Mesenchymal stem cell (in vitro differentiated cells and primary cell): ENCODE data around the gene ACKR3.

ENCODE experiments used
- DNase-seq: peaks from one replicate; pipeline ENCODE4 v3.0.0-alpha.2; 2013
- H2AFZ ChIP-seq: one replicate; pipeline ENCODE4 v1.6.1; 2013; ENCODE audit warnings: low read depth, mild to moderate bottlenecking, control low read depth, inconsistent platforms, low read length, moderate library complexity
- H2AK5ac ChIP-seq: 2 replicates; pipeline ENCODE4 v1.6.1; 2013; ENCODE audit warnings: low read length, moderate library complexity, mild to moderate bottlenecking, inconsistent platforms; ENCODE audit not compliant: severe bottlenecking
- H2BK120ac ChIP-seq: one replicate; pipeline ENCODE4 v1.6.1; 2013; ENCODE audit warnings: low read depth, mild to moderate bottlenecking, inconsistent platforms, low read length, moderate library complexity
- H2BK12ac ChIP-seq, 2 experiments: one replicate each; pipeline ENCODE4 v1.6.1; 2013; ENCODE audit warnings: inconsistent platforms in 2 of 2, low read length in 2 of 2, mild to moderate bottlenecking in 2 of 2, moderate library complexity in 2 of 2, control low read depth in 1 of 2
- H2BK15ac ChIP-seq: one replicate; pipeline ENCODE4 v1.6.1; 2013; ENCODE audit warnings: mild to moderate bottlenecking, low read depth, inconsistent platforms; ENCODE audit not compliant: poor library complexity, severe bottlenecking
- H2BK5ac ChIP-seq: 2 replicates; pipeline ENCODE4 v1.6.1; 2013; ENCODE audit warnings: low read depth, mild to moderate bottlenecking, low read length, control low read depth, inconsistent platforms; ENCODE audit not compliant: poor library complexity, severe bottlenecking
- H3K14ac ChIP-seq, 2 experiments: one replicate each; pipeline ENCODE4 v1.6.1; 2013; ENCODE audit warnings: inconsistent platforms in 2 of 2, low read length in 2 of 2, control low read depth in 1 of 2, mild to moderate bottlenecking in 1 of 2, moderate library complexity in 1 of 2
- H3K18ac ChIP-seq, 2 experiments: one replicate each; pipeline ENCODE4 v1.6.1; 2013; ENCODE audit warnings: inconsistent platforms in 2 of 2, low read length in 2 of 2, control low read depth in 1 of 2, low read depth in 1 of 2, mild to moderate bottlenecking in 1 of 2
- H3K23ac ChIP-seq, 2 experiments: one replicate each; pipeline ENCODE4 v1.6.1; 2013; ENCODE audit warnings: inconsistent platforms in 2 of 2, low read length in 2 of 2, mild to moderate bottlenecking in 2 of 2, moderate library complexity in 2 of 2, control low read depth in 1 of 2
- H3K27ac ChIP-seq: 2 replicates; pipeline ENCODE4 v1.5.1; 2013; ENCODE audit warnings: mild to moderate bottlenecking, moderate library complexity, low read length, control low read depth, inconsistent platforms; ENCODE audit not compliant: poor library complexity, severe bottlenecking
- H3K27me3 ChIP-seq, 2 experiments: 2 replicates each; pipeline versions ENCODE4 v1.6.1 to v1.7.0; 2013; ENCODE audit warnings: low read length in 2 of 2, mild to moderate bottlenecking in 2 of 2, moderate library complexity in 2 of 2, control low read depth in 1 of 2, inconsistent platforms in 1 of 2; ENCODE audit not compliant: control insufficient read depth in 1 of 2, insufficient read depth in 1 of 2
- H3K36me3 ChIP-seq, 2 experiments: 2 replicates each; pipeline versions ENCODE4 v1.6.1 to v1.7.0; 2013; ENCODE audit warnings: low read length in 2 of 2, control low read depth in 1 of 2, inconsistent platforms in 1 of 2, low read depth in 1 of 2, mild to moderate bottlenecking in 1 of 2; ENCODE audit not compliant: insufficient read depth in 2 of 2, control insufficient read depth in 1 of 2
- H3K4ac ChIP-seq, 2 experiments: one replicate each; pipeline ENCODE4 v1.6.1; 2013; ENCODE audit warnings: inconsistent platforms in 2 of 2, low read length in 2 of 2, mild to moderate bottlenecking in 2 of 2, moderate library complexity in 2 of 2, control low read depth in 1 of 2, low read depth in 1 of 2
- H3K4me1 ChIP-seq: 2 replicates; pipeline ENCODE4 v1.6.1; 2013; ENCODE audit warnings: low read depth, low read length, control low read depth; ENCODE audit not compliant: control insufficient read depth, insufficient read depth
- H3K4me2 ChIP-seq: 2 replicates; pipeline ENCODE4 v1.6.1; 2013; ENCODE audit warnings: low read length, mild to moderate bottlenecking, inconsistent platforms; ENCODE audit not compliant: poor library complexity, severe bottlenecking
- H3K4me3 ChIP-seq, 2 experiments: 2 replicates each; pipeline versions ENCODE4 v1.5.1 to v1.7.0; 2013; ENCODE audit warnings: low read length in 2 of 2, mild to moderate bottlenecking in 2 of 2, control low read depth in 1 of 2, low read depth in 1 of 2; ENCODE audit not compliant: insufficient read depth in 1 of 2
- H3K79me1 ChIP-seq: replicated peaks from 2 replicates; pipeline ENCODE4 v1.6.1; 2013; ENCODE audit warnings: mild to moderate bottlenecking, control low read depth, low read length, inconsistent platforms; ENCODE audit not compliant: poor library complexity, severe bottlenecking
- H3K9ac ChIP-seq: 2 replicates; pipeline ENCODE4 v1.7.0; 2013; ENCODE audit warnings: mild to moderate bottlenecking, low read length, moderate library complexity
- H3K9me3 ChIP-seq: 2 replicates; pipeline ENCODE4 v1.7.0; 2013; ENCODE audit warnings: mild to moderate bottlenecking, low read length; ENCODE audit not compliant: control insufficient read depth
- H4K8ac ChIP-seq: one replicate; pipeline ENCODE4 v1.6.1; 2013; ENCODE audit warnings: inconsistent platforms, mild to moderate bottlenecking, low read length, moderate library complexity
- H4K91ac ChIP-seq: one replicate; pipeline ENCODE4 v1.6.1; 2013; ENCODE audit warnings: mild to moderate bottlenecking, low read length, inconsistent platforms
- WGBS: methylation state at CpG from one replicate; pipeline ENCODE4 v1.1.7; 2013; ENCODE audit warnings: mixed read lengths; 5-methylcytosine and 5-hydroxymethylcytosine counted together

Gene ACKR3

GRCh38 chr2:236616624-236617023 lies 47.0 kb downstream of the ACKR3 start:
- Histone ChIP-seq H3K14ac (no peak overlapping the region), H3K4me1 (no peaks in the 10 kb centered on the region), H3K4me3 (no peak overlapping the region), H3K18ac (no peak overlapping the region), H3K23ac (no peak overlapping the region), H3K79me1 (no peaks in the 10 kb centered on the region), H2BK12ac (no peak overlapping the region), H2BK5ac (no peak overlapping the region), H2BK15ac (no peak overlapping the region), H3K27ac (no peak overlapping the region), H3K9me3 (no peaks in the 10 kb centered on the region), H4K91ac (no peak overlapping the region), H2AK5ac (no peak overlapping the region), H3K36me3 (no peaks in the 10 kb centered on the region), H2AFZ (no peak overlapping the region), H3K4ac (no peak overlapping the region), H3K9ac (no peak overlapping the region), H2BK120ac (no peak overlapping the region), H3K4me2 (no peak overlapping the region), H3K27me3 (peaks cover 48 to 67% of the 10 kb centered on the region in 2 experiments), H4K8ac (no peak overlapping the region)
- DNase-seq: no peak
- WGBS: 97% methylated on average over 5 of the region's 7 CpGs

- no peak overlapping the region for H4K91ac ChIP-seq
- no peak overlapping the region for H3K4me2 ChIP-seq
- 72% methylated on average over 5 of the region's 6 CpGs for WGBS
- DNase-seq: no peak
- no peak overlapping the region for H3K23ac ChIP-seq
- H4K8ac ChIP-seq: no peak overlapping the region
- H3K27me3 ChIP-seq: peaks cover 52 to 74% of the 10 kb centered on the region in 2 experiments
- no peaks in the 10 kb centered on the region for H3K9me3 ChIP-seq
- H3K4me3 ChIP-seq: no peak overlapping the region
- no peak overlapping the region for H2AK5ac ChIP-seq
- H2AFZ ChIP-seq: no peak overlapping the region
- H3K79me1 ChIP-seq: no peaks in the 10 kb centered on the region
- H3K9ac ChIP-seq: no peak overlapping the region
- no peak overlapping the region for H2BK120ac ChIP-seq
- H2BK12ac ChIP-seq: no peak overlapping the region
- H3K4ac ChIP-seq: no peak overlapping the region
- H3K27ac ChIP-seq: no peak overlapping the region
- no peak overlapping the region for H2BK5ac ChIP-seq
- H3K18ac ChIP-seq: no peak overlapping the region
- H3K36me3 ChIP-seq: no peaks in the 10 kb centered on the region
- H2BK15ac ChIP-seq: no peak overlapping the region
- H3K4me1 ChIP-seq: no peaks in the 10 kb centered on the region
- H3K14ac ChIP-seq: no peak overlapping the region
Measured at GRCh38 chr2:236617221-236617737, 47.7 kb downstream of the ACKR3 start.

- Histone ChIP-seq H4K91ac (no peak overlapping the region), H2BK5ac (no peak overlapping the region), H3K27ac (no peak overlapping the region), H3K27me3 (peaks cover 51 to 75% of the 10 kb centered on the region in 2 experiments), H3K4me1 (no peaks in the 10 kb centered on the region), H2BK15ac (no peak overlapping the region), H4K8ac (no peak overlapping the region), H3K4me2 (no peak overlapping the region), H3K79me1 (no peaks in the 10 kb centered on the region), H3K23ac (no peak overlapping the region), H3K4ac (no peak overlapping the region), H3K9me3 (no peaks in the 10 kb centered on the region), H3K18ac (no peak overlapping the region), H2AK5ac (no peak overlapping the region), H3K14ac (no peak overlapping the region), H3K9ac (no peak overlapping the region), H2AFZ (no peak overlapping the region), H3K36me3 (no peaks in the 10 kb centered on the region), H2BK120ac (no peak overlapping the region), H2BK12ac (no peak overlapping the region), H3K4me3 (no peak overlapping the region)
- no peak for DNase-seq
- WGBS: 95% methylated on average over 10 of the region's 10 CpGs
Measured at GRCh38 chr2:236617796-236618195, 48.2 kb downstream of the ACKR3 start.

GRCh38 chr2:236618370-236618769 lies 48.7 kb downstream of the ACKR3 start:
- no peak overlapping the region for H3K27ac ChIP-seq
- no peak overlapping the region for H2BK120ac ChIP-seq
- H2AK5ac ChIP-seq: no peak overlapping the region
- no peak overlapping the region for H3K14ac ChIP-seq
- H3K79me1 ChIP-seq: no peaks in the 10 kb centered on the region
- H3K9me3 ChIP-seq: no peaks in the 10 kb centered on the region
- no peak overlapping the region for H3K9ac ChIP-seq
- H4K91ac ChIP-seq: no peak overlapping the region
- H2BK5ac ChIP-seq: no peak overlapping the region
- no peak overlapping the region for H2BK15ac ChIP-seq
- no peak overlapping the region for H3K4me2 ChIP-seq
- no peak overlapping the region for H3K4me3 ChIP-seq
- H3K27me3 ChIP-seq: peaks cover 46 to 75% of the 10 kb centered on the region in 2 experiments
- 91% methylated on average over 7 of the region's 7 CpGs for WGBS
- no peaks in the 10 kb centered on the region for H3K36me3 ChIP-seq
- no peak for DNase-seq
- no peaks in the 10 kb centered on the region for H3K4me1 ChIP-seq
- H2BK12ac ChIP-seq: no peak overlapping the region
- no peak overlapping the region for H4K8ac ChIP-seq
- no peak overlapping the region for H3K23ac ChIP-seq
- no peak overlapping the region for H2AFZ ChIP-seq
- no peak overlapping the region for H3K4ac ChIP-seq
- no peak overlapping the region for H3K18ac ChIP-seq
